GM19438 (cell line): ENCODE measurements around the gene FAM222B.
"Not testable (repeated sequence)": the region's sequence is repeated elsewhere in the genome, so short reads cannot be mapped to it uniquely, and the experiment has no call there.

Experiments
- ATAC-seq: cut with Tn5 transposase; IDR thresholded peaks from one replicate; pipeline ENCODE4 v1.9.1; 2021; ENCODE audit warnings: low read depth; ENCODE audit not compliant: unreplicated experiment

The FAM222B gene

DNA sequence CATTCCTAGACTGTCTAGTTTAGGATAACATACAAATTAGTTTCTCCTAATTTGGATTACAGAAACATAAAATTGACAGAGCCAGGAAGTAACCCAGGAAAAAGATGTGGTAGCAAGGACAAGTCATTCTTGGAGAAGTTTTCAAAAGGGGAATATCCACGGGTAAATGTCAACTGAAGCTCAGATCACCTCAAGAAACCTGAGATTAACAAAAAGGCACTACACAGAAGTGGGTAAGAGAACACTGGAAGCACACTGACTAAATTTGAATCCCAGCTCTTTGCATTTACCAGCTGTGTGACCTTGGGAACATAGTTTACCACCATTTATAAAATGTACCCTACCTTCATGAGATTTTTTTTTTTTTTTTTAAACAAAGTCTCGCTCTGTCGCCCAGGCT, 59.4 kb downstream of the FAM222B start:
- ATAC-seq, result no peak

GRCh38 chr17:28779601-28780000, 63.0 kb downstream of the FAM222B start:
- ATAC-seq, result not testable (repeated sequence)

DNA sequence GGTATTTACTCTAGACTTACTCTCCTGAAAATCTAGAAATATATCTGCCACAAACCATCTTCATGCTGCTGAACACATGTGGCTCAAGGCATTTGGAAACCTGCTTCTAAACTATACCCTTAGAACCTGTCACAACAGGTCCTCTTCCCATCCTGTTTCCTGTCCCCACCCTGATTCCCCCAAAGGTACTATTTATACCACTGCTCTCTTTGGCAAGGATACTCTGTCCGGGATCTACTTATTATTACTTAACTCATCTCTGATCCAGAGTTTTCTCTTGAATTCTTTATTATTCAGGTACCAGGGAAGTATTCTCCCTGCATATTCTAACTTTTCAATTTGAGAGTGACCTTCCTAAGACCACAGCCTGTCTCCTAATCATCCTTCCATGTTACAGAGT, 65.4 kb downstream of the FAM222B start:
- no peak for ATAC-seq

DNA sequence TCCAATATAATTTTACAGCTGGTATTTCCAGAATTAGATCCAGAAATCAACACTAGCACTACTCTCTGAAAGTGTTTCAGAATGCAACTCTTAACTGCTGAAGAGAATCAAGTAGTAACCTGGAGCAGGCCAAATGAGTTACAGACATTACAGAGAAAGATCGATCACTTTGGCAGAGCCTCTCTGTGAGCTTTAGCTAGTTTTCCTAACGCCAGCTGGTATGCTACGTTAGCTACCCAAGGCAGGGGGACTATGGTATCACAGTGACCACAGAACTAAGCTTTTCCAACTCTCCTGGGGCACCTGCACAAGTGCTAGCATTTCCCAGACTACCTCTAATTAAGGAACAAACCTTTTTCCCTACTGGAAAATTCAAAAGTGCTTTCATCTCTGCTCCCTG, 68.4 kb downstream of the FAM222B start:
- ATAC-seq, result no peak

DNA sequence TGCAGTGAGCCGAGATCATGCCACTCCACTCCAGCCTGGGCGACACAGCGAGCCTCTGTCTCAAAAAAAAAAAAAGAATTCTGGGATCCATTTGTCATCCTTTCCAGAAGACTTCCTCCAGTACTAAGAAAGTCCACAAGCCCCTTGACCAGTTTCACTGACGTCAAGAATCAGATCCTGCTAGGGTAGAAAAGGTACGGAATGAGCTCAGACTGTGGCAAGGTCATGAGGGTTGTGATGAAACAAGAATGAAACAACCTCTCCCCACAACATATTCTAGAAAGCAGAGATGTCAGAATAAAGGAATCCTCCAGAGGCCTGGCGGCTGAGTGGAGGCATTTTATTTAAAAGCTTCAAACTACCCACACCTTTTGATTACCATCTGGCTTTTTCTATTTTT, 68.9 kb downstream of the FAM222B start:
- ATAC-seq, result no peak

DNA sequence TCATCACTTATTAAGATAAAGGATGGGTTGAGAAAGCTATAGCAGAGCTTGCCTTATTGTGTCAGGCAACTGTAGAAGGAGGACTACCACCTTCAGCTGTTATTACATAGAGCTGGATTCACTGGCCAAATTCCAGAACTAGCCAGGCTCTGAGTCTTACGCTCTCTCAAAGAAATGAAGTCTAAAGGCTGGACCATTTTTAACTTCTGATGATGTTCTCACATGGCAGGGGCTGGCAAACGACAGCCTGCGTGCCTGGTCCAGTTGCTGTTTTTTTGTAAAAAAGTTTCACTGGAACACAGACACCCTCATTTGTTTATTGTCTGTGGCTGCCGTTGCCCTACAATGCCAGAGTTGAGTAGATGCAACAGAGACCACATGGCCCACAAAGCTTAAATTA, 77.6 kb downstream of the FAM222B start:
- ATAC-seq, result no peak

- no peak for ATAC-seq
These were observed 78.8 kb downstream of the FAM222B start for GRCh38 chr17:28763804-28764266.

DNA sequence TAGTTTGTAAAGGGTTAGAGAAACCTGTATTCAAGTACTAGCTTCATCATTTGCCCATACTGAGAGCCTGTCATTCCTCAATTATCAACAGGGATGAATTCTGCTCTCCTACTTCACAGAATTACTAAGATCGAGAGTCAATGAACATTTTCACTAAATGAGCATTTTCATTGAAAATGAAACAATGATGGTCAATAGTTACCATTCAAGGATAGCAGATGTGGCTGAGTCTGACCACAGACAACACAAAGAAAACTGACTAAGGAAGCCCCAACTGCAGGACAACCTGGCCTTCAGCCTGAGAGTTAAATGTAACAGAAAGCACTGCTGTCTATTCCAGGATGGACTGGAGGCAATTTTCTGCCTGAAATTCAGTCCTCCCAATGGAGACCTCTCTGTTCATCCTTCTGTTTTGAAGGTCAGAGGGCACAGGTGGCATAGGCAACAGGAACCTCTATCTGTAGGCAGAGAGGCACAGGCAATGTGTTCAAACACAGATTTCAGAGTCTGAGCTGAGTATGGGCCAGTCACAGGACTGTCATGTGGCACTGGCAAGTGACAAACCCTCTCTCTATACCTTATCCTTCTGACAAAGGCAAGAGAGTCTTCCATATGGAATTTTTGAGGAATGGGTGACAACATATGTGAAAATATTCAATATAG, 79.3 kb downstream of the FAM222B start:
- ATAC-seq, result no peak

DNA sequence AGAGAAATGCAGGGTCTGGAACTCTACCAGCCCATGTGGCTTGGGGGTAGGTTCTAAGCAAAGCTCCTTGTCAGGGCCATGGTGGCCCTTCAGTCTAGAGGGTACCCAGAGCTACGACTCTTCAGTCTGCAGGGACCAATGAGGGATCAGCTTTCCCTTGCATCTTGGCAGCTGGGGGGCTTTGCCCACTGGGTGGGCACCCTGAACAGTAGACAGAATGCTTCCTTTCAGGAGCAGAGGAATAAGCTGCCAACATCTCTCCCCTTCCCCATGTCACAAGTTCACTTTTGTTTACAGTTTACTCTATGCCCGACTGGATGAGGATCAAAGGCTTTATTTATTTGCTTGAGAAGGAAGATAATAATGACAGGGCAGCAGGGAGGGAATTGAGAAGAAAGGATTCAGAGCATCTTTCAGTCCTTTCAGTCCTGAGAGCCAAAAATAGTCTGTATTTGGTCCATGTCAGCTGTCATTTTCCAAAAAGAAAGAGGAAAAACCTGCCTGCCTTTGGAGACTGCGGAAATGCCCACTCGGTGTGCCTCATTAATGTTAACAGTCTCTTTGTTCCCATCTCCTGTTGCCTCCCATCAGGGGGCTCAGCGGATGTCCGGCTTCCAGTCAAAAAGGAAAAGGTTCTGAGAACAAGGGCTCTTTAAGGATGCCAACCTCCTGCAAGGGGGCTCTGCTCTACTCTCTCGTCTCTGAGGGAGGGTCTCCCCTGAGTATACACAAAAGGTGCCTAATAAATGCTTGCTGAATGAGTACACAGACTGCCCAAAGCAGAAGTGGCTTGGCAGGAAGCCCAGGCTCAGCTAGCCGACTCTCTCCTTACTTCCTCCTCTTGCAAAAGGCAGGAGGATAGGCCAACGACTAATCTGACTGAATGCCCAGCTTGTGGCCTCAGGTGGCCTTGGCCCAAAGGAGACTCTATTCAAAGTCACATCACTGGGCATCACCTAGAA, 81.7 kb downstream of the FAM222B start:
- no peak for ATAC-seq

GRCh38 chr17:28759256-28759865, 83.2 kb downstream of the FAM222B start:
- no peak for ATAC-seq

GRCh38 chr17:28758411-28759121, 84.0 kb downstream of the FAM222B start:
- no peak for ATAC-seq

GRCh38 chr17:28756049-28756804, 86.4 kb downstream of the FAM222B start:
- ATAC-seq, result no peak

DNA sequence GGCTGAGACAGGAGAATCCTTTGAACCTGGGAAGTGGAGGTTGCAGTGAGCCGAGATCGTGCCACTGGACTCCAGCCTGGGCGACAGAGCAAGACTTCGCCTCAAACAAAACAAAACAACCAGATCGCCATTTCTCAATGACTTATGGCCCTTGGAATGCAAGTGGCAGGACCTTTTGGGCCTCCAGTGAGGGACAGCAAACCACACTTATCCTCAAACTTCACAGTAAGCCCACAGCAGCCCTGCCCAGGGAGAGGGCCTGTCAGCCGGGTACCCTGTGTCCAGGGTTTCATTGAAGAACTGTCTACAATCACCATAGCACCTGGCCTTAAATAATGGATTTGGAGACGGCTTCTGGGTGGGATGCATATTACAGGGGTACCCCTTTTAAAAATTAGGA, 87.1 kb downstream of the FAM222B start:
- no peak for ATAC-seq

- no peak for ATAC-seq
These were observed 90.8 kb downstream of the FAM222B start for GRCh38 chr17:28751600-28752366.

DNA sequence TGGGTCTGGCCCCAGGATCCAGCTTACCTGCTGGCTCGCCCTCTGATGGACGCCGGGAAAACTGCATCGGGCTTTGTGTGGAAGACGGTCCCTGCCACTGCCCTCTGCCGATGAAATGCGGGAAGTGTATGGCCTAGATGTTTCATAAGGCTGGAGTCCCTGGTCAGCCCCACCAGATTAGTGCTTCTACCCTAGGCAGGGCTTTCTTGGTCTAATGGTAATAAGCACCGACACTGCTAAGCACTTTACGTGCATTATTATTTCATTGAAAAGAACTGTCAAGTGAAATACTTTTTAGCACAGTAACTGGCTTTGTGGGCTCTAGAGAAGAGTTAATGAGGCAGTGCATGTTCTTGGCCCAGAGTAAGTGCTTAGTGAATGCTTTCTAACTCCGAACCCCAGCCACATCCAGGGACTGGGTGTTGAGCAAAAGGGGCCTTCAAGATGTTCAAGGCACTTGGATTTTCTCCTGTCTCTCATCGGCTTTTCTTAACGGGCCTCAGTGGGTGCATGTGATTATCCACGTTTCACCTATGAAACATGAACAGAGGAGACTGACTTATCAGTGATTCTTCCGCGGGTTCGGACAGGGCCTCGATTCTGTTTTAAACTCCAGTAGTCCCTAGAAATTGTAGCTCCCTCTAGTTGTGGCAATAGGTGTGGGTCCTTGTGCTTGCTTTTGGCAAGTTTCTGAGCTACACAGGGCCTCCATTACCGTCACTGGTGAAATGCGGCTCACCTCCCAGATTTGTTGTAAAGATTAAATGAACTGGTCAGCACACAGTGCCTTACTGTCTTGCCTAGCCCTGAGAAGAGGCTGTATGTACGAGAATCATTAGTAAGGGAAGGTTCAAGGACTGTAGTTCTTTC, 92.2 kb downstream of the FAM222B start:
- ATAC-seq, result no peak

DNA sequence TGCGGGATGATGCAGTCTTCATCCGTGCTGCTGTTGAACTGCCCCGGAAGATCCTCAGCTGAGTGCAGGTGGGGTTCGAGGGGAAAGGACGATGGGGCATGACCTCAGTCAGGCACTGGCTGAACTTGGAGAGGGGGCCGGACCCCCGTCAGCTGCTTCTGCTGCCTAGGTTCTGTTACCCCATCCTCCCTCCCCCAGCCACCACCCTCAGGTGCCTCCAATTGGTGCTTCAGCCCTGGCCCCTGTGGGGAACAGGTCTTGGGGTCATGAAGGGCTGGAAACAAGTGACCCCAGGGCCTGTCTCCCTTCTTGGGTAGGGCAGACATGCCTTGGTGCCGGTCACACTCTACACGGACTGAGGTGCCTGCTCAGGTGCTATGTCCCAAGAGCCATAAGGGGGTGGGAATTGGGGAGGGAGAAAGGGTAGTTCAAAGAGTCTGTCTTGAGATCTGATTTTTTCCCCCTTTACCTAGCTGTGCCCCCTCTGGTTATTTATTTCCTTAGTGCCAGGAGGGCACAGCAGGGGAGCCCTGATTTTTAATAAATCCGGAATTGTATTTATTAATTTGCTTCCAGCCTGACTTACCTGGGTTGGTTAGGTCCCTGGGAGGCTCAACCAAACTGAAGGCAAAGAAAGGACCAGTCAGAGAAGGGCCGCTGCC, 92.9 kb downstream of the FAM222B start:
- ATAC-seq, result no peak

GRCh38 chr17:28748852-28749515, 93.6 kb downstream of the FAM222B start:
- ATAC-seq, result no peak
